Peyer's patch (tissue), 4 donors: Measurements from ENCODE around the gene ATAD5. TPM values are rescaled to one million over a fixed set of nuclear protein-coding genes. Genes with fewer than 3 reads are reported as not detected.
A peak's percentile ranks its signal among the peaks of the same experiment; 100 is the strongest.

Experiments used
- DNase-seq, 3 donors: peaks; one replicate each; pipeline ENCODE4 v3.0.0-alpha.2; 2017 to 2019
- H3K27ac ChIP-seq, 4 donors: fragments of 200-600 bp; sonication (generic); one replicate each; pipeline ENCODE4 v1.5.1; 2016 to 2019
- H3K27me3 ChIP-seq, 2 donors: fragments of 200-600 bp; sonication (generic); one replicate each; pipeline ENCODE4 v1.5.1; 2019
- H3K36me3 ChIP-seq, 3 donors: fragments of 200-600 bp; sonication (generic); one replicate each; pipeline ENCODE4 v1.5.1; 2016 to 2019
- H3K4me1 ChIP-seq, 4 donors: fragments of 200-600 bp; sonication (generic); one replicate each; pipeline ENCODE4 v1.5.1; 2016 to 2019
- H3K4me3 ChIP-seq, 4 donors: fragments of 200-600 bp; sonication (generic); 1 replicate in 3 of 4; 2 replicates in 1 of 4; pipeline ENCODE4 v1.5.1; 2016 to 2019; ENCODE audit warnings: mild to moderate bottlenecking in 1 of 4
- H3K9me3 ChIP-seq, 4 donors: fragments of 200-600 bp; sonication (generic); one replicate each; pipeline ENCODE4 v1.5.1; 2016 to 2019; ENCODE audit warnings: mild to moderate bottlenecking in 1 of 4
- POLR2A ChIP-seq, 2 donors: fragments of 450-650 bp; IDR thresholded peaks; one replicate each; pipeline ENCODE4 v1.5.1; 2017; ENCODE audit warnings: antibody characterized with exemption in 2 of 2, mild to moderate bottlenecking in 2 of 2, moderate library complexity in 2 of 2
- total RNA-seq, 4 donors: library from RNA; depleted of rRNA; stranded (reverse); fragments of >200 nt; gene quantifications; one replicate each; pipeline ENCODE4 v1.1.0, GENCODE V29; 2016
- TF ChIP-seq, protein P1 (sequence below), 6 experiments: fragments of 450-650 bp in 4 of 6; fragments of 200-600 bp in 2 of 6; sonication (generic) in 1 of 6; IDR thresholded peaks; one replicate each; pipeline ENCODE4 v1.5.1; 2017 to 2019; ENCODE audit warnings: antibody characterized with exemption in 6 of 6, mild to moderate bottlenecking in 3 of 6, moderate library complexity in 1 of 6

ATAD5 gene
- total RNA-seq, 4 donors from 2014 or later, result 2.3 to 14.0 (median 2.6) TPM

GRCh38 chr17:30793282-30793977, 38.3 kb upstream of the ATAD5 start:
- no peak overlapping the region for H3K4me3 ChIP-seq
- no peak for DNase-seq
- no peak for TF ChIP-seq POLR2A (IDR thresholded peaks at IDR 0.05)
- TF ChIP-seq, protein P1, sequence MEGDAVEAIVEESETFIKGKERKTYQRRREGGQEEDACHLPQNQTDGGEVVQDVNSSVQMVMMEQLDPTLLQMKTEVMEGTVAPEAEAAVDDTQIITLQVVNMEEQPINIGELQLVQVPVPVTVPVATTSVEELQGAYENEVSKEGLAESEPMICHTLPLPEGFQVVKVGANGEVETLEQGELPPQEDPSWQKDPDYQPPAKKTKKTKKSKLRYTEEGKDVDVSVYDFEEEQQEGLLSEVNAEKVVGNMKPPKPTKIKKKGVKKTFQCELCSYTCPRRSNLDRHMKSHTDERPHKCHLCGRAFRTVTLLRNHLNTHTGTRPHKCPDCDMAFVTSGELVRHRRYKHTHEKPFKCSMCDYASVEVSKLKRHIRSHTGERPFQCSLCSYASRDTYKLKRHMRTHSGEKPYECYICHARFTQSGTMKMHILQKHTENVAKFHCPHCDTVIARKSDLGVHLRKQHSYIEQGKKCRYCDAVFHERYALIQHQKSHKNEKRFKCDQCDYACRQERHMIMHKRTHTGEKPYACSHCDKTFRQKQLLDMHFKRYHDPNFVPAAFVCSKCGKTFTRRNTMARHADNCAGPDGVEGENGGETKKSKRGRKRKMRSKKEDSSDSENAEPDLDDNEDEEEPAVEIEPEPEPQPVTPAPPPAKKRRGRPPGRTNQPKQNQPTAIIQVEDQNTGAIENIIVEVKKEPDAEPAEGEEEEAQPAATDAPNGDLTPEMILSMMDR (IDR thresholded peaks at IDR 0.05), result no peak
- H3K4me1 ChIP-seq, result no peaks in the 10 kb centered on the region
- H3K27ac ChIP-seq, result no peak overlapping the region
- no peaks in the 10 kb centered on the region for H3K27me3 ChIP-seq
- no peaks in the 10 kb centered on the region for H3K9me3 ChIP-seq
- peaks cover 0 to 76% (median 0%) of the 10 kb centered on the region in 3 donors for H3K36me3 ChIP-seq

DNA sequence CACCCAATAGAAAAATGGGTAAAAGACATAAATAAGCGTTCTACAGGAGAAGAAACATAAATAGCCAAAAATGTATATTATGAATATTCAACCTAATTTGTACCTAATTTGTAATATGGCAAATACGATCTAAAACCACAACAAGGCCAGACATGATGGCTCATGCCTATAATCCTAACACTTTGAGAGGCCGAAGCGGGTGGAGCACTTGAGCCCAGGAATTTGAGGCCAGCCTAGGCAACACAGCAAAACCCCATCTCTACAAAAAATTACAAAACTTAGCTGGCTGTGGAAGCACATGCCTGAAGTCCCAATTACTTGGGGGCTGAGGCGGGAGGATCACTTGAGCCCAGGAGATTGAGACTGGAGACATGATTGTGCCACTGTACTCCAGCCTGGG, 37.4 kb upstream of the ATAD5 start:
- TF ChIP-seq, protein P1 (IDR thresholded peaks at IDR 0.05), result no peak
- TF ChIP-seq POLR2A (IDR thresholded peaks at IDR 0.05), result no peak
- H3K9me3 ChIP-seq, result no peaks in the 10 kb centered on the region
- no peak for DNase-seq
- peaks cover 0 to 76% (median 0%) of the 10 kb centered on the region in 3 donors for H3K36me3 ChIP-seq
- H3K27ac ChIP-seq, result no peak overlapping the region
- H3K27me3 ChIP-seq, result no peaks in the 10 kb centered on the region
- H3K4me3 ChIP-seq, result no peak overlapping the region
- no peaks in the 10 kb centered on the region for H3K4me1 ChIP-seq

DNA sequence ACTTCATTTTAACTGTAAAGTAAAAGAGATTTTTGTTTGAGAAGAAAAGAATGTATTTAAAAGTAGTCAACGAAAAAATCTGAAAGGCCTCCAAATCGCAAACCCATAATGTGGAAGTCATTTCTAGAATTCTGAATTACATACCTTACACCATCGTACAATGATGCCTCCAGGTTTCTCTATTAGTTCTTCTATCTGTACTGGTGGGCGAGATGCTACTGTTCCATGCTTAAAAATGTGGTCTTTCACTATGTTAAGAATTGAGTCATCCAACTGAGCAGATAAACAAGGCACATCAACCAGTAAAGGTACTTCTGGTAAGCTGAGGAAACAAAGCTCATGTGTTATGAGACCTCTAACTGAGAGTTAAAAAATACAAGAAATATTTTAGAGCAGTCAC, 35.8 kb upstream of the ATAD5 start:
- Histone ChIP-seq H3K4me1 (no peaks in the 10 kb centered on the region), H3K4me3 (no peak overlapping the region), H3K36me3 (peaks cover 0 to 82% (median 0%) of the 10 kb centered on the region in 3 donors), H3K27ac (no peak overlapping the region), H3K27me3 (no peaks in the 10 kb centered on the region), H3K9me3 (no peaks in the 10 kb centered on the region)
- no peak for TF ChIP-seq POLR2A (IDR thresholded peaks at IDR 0.05)
- TF ChIP-seq, protein P1 (IDR thresholded peaks at IDR 0.05), result no peak
- no peak for DNase-seq

DNA sequence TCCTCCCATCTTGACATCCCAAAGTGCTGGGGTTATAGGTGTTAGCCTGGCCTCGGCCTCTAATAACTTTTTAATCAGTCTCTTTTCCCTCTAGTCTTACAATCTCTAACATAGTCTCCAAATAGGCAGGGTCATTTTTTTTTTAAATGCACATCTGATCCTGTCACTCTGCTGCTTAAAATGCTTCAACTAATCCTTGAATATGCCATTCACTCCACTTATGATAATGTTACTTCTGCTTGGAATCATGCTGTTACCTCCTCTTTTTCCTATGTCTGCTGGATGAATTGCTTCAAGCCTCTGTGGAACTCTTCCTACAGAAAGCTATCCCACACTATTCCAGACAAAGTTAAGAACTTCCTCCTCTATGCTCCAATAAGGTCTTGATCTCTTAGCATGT, 30.1 kb upstream of the ATAD5 start:
- H3K36me3 ChIP-seq, result peaks cover 0 to 61% (median 0%) of the 10 kb centered on the region in 3 donors
- no peak overlapping the region for H3K27ac ChIP-seq
- H3K27me3 ChIP-seq, result no peaks in the 10 kb centered on the region
- H3K4me1 ChIP-seq, result no peaks in the 10 kb centered on the region
- H3K4me3 ChIP-seq, result no peak overlapping the region
- DNase-seq, result no peak
- TF ChIP-seq, protein P1 (IDR thresholded peaks at IDR 0.05), result no peak
- no peak for TF ChIP-seq POLR2A (IDR thresholded peaks at IDR 0.05)
- no peaks in the 10 kb centered on the region for H3K9me3 ChIP-seq

- Histone ChIP-seq H3K9me3 (no peaks in the 10 kb centered on the region), H3K27ac (peak overlapping the region in 1 of 4 donors; percentile 11), H3K36me3 (peaks cover 0 to 30% (median 0%) of the 10 kb centered on the region in 3 donors), H3K4me3 (no peak overlapping the region), H3K27me3 (no peaks in the 10 kb centered on the region), H3K4me1 (peaks cover 0 to 17% (median 7%) of the 10 kb centered on the region in 4 donors)
- no peak for DNase-seq
- no peak for TF ChIP-seq POLR2A (IDR thresholded peaks at IDR 0.05)
- TF ChIP-seq, protein P1 (IDR thresholded peaks at IDR 0.05), result peak in 2 of 6 experiments; percentile 9 to 13
These were observed 25.8 kb upstream of the ATAD5 start for GRCh38 chr17:30805944-30806456.
